SIG-M5 (cell line): ENCODE results near the gene AGAP1.
"Not testable (repeated sequence)": the region's sequence is repeated elsewhere in the genome, so short reads cannot be mapped to it uniquely, and the experiment has no call there.

Source experiments
- DNase-seq: peaks from one replicate; lab custom pipeline; 2025; lab: John Stamatoyannopoulos, UW

The AGAP1 gene

GRCh38 chr2:235737840-235738239, 244.0 kb downstream of the AGAP1 start:
- DNase-seq, result no peak

GRCh38 chr2:235739704-235740415, 246.0 kb downstream of the AGAP1 start:
- DNase-seq, result no peak

DNA sequence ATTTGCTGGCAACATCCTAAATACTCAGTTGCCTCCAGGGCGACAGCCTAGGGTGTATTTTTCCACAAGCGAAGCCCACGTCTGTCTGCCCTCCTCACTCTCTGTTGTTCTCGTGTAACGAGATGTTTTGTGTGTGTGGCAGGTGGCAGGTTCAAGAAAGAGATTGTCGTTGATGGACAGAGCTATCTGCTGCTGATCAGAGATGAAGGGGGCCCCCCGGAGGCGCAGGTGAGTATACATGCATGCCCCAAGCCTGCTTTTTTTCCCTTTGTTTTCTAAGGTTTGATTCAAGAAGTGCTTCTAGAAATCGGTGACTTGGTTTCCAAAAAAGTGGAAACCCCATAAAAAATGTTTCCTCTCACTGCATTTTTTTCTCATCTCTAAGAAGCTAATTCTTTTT, 247.0 kb downstream of the AGAP1 start:
- no peak for DNase-seq

DNA sequence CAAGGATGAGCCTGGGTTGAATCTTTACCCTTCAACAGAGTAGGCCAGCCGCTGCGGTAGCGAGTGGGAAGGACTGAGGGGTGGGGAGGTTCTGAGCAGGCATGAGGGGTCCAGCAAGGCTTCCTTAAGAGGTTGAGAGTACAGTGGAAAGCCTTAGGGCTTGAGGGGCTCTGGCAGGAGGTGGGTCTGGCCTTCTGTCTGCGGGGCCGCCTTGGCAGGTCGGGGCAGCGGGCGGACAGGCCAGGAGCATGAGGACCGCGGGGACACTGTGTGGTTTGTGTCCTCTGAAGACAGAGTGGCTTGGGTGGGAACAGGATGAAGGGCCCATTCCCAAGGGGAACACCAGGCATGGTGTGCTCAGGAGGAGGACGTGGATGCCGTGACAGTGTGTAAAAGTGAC, 250.3 kb downstream of the AGAP1 start:
- DNase-seq, result no peak

DNA sequence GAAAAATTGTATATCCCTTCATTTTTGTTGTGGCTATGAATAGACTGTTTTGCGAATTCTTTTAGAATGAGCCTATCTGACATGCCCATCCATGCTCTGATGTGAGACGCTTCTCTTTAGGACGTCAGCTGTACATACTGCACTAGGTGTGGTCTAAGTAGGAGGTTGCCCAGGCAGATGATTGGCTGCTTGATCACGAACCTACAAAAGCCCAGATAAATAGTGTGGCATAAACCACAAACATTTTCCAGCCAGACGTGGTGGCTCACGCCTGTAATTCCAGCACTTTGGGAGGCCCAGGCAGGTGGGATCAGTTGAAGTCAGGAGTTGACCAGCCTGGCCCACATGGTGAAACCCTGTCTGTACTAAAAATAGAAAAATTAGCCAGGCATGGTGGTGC, 251.8 kb downstream of the AGAP1 start:
- DNase-seq, result no peak

GRCh38 chr2:235746257-235746934, 252.6 kb downstream of the AGAP1 start:
- DNase-seq, result peak; percentile 5

GRCh38 chr2:235747001-235747785, 253.3 kb downstream of the AGAP1 start:
- no peak for DNase-seq

DNA sequence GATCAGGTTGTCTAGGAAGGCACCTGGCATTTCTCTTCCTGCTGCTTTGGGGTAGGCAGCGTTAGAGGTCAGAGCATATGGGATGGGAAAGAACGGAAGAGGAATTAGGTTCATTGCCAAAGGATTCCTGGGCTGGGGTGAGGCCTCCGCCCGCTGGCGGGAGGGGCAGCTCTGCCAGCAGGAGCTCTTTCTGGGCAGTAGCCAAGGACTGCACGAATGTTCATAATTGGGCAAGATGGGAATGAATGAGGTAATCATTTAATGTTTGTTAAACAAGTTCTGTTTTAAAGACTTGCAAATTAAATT, 253.9 kb downstream of the AGAP1 start:
- no peak for DNase-seq

DNA sequence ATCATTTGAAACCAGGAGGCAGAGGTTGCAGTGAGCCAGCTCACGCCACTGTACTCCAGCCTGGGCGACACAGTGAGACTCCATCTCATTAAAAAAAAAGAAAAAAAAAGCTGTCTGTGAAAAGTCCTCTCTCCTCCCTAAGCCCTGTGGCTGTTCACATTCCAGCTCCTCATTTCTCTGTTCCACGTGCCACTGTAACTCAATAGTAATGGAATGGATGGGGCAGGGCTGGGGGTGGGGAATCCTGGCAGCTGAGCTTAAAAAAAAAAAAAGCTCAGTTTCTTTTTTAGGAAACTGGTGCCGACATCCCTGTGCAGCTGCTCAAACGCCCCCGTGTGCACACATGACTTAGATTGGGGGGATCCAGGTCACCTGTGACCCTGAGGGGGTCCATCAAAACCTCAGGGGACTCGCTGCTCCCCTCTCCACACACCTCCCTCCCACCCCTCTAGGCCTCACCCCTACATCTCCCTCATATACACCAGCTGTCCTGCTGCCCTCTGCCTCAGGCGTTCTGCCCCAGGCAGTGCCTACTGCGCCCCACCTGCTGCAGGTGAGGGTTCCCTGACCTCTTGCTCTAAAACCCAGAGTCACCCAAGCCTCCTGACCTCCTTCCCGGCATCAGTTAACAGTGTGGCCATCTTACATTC, 255.4 kb downstream of the AGAP1 start:
- no peak for DNase-seq

- no peak for DNase-seq
Observed at GRCh38 chr2:235749771-235750160, 255.9 kb downstream of the AGAP1 start.

DNA sequence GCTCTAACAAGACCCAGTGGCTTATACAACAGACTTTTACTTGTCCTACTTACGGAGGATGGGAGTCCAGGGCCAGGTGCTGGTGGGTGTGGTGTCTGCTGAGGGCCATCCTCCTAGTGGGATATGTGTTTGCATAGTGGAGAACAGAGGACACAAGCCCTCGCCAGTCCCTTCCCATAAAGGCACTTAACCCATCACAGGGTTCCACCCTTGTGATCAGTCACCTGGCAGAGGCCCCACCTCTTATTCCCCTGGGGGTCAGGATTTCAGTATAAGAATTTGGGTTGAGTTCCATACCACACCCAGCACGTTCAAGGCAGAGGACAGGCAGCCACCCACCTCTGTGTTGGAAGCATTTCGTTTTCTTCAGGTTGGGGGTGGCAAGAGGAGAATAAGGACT, 259.0 kb downstream of the AGAP1 start:
- DNase-seq, result no peak

GRCh38 chr2:235754357-235755207, 260.7 kb downstream of the AGAP1 start:
- DNase-seq, result no peak

- DNase-seq, result no peak
Observed at GRCh38 chr2:235756491-235756890, 262.6 kb downstream of the AGAP1 start.

- no peak for DNase-seq
Observed at GRCh38 chr2:235757212-235757611, 263.4 kb downstream of the AGAP1 start.

DNA sequence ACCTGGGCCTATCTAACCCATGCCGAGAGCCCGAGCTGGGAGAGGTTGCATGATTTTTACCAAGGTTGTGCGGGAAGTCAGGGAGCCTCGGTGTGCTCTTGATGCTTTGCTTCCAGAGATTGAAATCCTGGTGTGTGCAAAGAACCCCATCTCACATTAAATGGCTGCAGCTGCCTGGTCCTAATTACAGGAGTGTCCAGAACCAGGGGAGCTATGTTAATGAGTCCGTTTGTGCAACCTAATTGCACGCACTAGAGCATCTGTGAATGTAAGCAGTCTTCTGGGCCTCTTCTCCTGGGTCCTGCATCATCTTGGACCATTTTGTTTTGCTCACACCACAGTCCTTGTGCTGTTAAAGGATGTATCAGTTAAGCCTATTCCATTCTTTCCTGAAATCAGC, 263.8 kb downstream of the AGAP1 start:
- no peak for DNase-seq

DNA sequence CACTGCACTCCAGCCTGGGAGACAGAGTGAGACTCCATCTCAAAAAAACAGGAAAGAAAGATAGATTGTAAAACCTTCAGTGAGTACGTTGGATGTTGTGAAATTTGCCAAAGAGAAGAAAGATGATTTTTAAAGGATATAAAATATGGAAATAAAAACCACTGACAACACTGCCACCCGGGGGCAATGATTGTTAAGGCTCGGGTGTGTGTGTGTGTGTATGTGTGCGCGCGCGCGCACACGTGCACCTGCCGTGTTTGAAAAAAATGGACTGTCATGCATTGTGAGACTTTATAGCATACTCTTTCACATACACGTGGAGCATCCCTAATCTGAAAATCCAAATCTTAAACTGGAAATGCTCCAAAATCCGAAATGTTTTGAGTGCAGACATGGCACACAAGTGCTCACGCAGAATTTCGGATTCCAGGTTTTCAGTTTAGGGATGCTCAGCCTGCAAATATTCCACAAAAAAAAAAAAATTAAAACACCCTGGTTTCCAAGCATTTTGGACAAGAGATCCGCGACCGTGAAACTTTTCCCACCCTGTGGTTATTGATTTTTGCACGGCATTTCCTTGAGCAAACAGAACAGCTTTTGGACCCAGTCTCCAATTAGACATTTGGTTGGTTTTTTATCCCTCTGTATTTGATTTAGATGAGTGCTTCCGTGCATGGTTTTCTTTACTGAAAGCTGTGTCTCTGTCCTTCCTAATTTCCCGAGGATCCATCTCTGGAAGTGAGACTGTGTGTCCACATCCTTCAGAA, 269.2 kb downstream of the AGAP1 start:
- DNase-seq, result no peak

GRCh38 chr2:235763816-235764215, 270.0 kb downstream of the AGAP1 start:
- no peak for DNase-seq

GRCh38 chr2:235764478-235764877, 270.6 kb downstream of the AGAP1 start:
- not testable (repeated sequence) for DNase-seq

DNA sequence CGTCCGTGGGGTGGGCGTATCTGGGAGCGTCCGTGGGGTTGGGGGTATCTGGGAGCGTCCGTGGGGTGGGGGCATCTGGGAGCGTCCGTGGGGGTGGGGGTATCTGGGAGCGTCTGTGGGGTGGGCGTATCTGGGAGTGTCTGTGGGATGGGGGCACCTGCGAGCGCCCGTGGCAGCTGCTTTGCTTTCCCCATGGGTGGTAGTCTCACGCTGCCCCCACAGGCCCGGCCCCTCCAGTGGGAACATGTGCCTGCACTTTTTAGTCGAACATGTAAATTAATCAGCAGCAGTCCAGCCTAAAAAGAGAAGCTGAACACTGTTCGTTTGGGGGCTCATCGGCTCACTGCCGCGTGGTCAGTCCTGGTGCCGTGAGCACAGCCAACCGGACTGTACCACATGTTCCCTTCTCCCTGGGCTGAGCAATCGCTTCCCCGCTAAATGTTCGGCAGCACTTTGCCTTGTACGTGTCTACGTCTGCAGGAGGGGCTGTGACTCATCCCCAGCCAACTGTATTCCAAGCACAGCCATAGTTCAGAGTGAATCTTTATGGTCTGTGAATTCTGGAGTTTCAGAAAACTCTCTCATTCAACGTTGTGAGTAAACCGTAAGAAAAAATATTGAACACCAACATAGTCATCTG, 271.5 kb downstream of the AGAP1 start:
- DNase-seq, result no peak

GRCh38 chr2:235766278-235766677, 272.4 kb downstream of the AGAP1 start:
- DNase-seq, result no peak

DNA sequence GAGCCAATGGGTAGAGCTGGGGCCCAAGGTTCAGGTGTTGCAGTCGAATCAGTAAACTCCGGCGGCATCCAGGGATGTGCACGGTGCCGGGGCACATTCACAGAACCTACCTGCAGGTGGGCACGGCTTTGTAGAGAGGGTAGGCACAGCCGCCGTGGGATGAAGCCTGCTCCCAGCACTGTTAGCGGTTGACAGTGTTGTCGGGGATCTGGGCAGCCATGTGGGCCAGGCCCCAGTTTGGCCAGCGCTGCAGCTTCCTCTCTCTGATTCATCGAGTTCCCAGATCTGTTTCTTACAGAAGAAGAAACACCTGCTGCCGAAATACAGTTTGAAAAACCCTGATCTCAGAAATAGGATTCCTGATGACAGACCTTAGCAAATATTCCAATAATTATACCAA, 274.8 kb downstream of the AGAP1 start:
- DNase-seq, result no peak
